ENCODE results near the gene METTL15.
"Not testable (repeated sequence)": the region's sequence is repeated elsewhere in the genome, so short reads cannot be mapped to it uniquely, and the experiment has no call there.

METTL15 gene, protein sequence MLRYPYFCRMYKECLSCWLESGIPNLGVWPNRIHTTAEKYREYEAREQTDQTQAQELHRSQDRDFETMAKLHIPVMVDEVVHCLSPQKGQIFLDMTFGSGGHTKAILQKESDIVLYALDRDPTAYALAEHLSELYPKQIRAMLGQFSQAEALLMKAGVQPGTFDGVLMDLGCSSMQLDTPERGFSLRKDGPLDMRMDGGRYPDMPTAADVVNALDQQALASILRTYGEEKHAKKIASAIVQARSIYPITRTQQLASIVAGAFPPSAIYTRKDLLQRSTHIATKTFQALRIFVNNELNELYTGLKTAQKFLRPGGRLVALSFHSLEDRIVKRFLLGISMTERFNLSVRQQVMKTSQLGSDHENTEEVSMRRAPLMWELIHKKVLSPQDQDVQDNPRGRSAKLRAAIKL

DNA sequence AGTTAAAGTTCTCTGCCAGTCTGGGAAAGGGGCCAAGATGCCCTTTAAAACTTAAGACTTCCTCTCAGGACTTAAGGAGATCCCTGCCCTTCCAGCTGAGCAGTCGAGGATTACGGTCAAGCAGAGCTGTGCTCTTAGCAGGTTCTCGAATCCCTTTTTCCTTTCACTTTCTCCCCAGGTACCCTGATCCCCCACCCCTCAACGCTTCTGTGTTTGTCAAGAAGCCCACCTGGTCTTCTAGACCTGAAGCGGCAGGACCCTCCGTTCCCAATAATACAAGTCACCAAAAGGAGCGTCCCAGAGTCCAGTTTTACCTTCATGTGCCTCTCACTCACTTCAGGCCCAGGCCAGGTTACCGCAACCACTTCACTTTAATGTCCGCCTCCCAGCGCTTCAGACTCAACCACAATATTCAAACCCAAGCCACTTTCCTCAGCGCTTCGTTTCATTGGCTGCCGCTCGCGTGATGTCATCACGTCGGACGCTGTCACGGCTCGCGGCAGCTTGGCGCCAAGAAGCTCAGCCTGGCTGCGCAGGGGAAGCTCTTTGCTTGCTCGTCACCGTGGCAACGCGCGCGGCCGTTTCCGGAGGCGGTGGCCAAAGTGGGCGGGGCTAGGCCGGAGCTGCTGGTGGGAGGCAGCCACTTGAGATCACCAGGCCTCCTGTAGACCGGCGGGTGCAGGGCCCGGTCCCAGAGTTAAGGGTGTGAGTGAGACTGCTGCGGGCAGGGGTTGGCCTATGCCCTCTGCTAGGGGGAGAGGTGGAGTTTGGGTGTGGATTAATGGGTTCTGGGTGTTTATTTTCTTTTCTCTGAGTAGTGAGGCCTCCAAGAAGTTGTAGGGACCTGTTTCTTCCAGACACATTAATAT is at the start of gene METTL15, which contains the start of gene KIF18A:
Gene METTL15, plus strand, starts transcription at position 639 of the 869 bp plus-strand sequence. CDS start 4,947 bp downstream, outside the sequence.
Gene KIF18A, minus strand, starts transcription at position 407 of the 869 bp plus-strand sequence. CDS start 10,209 bp downstream, outside the sequence.
- DNase-seq (ENCODE audit: low read depth) = peak; percentile 95

DNA sequence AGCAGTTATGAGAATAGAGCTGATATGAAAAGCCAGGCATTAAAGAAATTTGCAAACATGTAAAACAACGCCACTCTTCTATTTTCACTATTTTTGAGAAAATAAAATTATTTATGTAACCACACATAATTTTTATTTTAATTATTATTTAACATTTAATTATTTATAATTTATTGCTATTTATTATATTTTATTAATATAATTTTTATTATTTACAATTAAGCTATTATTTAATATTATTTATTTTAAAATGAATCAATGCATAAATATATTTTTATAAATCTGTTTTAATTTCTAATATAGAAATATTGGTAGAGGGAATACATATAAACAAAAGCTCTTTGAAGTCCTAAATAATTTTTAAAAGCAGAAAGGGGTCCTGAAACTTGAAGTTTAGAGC is 36.9 kb upstream of the METTL15 start:
- DNase-seq (ENCODE audit: low read depth) = no peak

DNA sequence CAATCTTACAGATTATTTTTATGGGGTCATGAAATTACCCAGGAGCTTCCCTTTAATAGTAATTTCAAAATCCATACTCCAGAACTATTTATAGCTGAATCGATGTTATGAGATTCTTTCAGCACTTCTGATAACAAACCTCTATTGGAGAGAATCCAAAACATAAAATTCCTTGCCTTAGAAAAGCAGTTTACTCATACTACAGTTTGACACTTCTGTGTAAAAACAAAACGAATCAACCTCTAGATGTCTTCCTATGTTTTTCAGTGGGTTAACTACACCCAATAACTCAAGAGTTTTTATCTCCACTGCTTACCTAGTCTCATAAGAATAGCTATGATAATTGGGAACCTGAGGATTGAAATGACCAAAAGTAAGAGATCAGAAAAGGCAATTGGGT is 35.9 kb upstream of the METTL15 start:
- no peak for DNase-seq (ENCODE audit: low read depth)

DNA sequence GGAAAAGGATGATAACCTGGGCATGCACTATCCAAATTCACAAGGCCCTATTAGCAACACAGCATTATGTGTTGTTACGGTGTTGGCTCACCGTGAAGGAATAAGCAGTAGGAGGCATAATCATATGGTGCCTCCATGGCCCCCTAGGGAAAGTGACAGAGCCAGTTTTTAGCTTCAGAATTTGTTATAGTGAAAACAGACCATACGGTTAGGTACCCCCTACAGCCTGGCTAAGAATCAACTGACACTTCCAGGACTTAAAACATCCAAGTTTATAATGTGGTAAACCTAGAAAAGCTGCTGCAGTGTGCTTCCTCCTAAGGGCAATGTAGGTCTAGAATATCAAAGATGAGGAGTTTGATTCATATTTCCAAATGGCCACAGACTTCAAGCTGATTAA is 30.7 kb upstream of the METTL15 start:
- DNase-seq (ENCODE audit: low read depth) = no peak

DNA sequence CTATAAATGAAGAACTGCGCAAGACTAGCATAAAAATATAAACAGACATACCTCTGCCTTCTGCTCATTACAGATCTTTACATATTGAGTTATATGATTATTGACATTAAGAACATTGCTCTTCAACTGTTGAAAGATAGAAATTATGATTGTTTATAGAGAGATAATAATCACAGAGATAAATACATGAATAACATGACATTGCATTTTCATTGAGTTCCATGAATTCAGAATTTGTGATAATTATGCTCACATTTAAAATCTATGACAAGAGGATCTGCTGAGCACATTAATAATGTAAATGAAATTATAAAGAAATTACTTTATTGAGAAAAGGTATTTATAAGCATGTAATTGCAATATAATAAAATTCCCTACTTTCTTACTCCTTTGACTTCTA is 25.1 kb upstream of the METTL15 start:
- DNase-seq (ENCODE audit: low read depth) = no peak

DNA sequence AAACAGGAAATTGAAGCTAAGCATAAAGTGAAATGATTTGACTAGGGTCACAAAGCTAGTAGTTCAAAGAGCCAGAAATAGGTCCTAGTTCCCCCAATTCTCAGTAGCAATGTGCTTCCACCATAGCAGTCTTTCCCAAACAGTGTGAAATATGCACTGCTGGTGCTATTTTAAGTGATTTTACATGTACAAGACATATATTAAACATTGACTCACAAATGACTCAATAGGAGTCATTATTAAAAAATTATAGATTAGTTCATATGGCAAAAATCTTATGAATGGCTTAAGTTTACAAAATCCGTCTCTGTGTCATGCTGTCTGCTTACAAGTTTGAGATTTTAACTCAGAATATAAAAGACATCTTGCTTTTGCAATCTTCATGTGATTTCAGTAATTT is 21.6 kb upstream of the METTL15 start:
- DNase-seq (ENCODE audit: low read depth) = no peak

DNA sequence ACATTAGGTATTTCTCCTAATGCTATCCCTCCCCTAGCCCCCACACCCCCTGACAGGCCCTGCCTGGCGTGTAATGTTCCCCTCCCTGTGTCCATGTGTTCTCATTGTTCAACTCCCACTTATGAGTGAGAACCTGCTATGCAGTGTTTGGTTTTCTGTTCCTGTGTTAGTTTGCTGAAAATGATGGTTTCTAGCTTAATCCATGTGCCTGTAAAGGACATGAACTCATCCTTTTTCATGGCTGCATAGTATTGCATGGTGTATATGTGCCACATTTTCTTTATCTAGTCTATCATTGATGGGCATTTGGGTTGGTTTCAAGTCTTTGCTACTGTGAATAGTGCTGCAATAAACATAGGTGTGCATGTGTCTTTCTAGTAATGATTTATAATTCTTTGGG is 21.0 kb upstream of the METTL15 start:
- DNase-seq (ENCODE audit: low read depth) = not testable (repeated sequence)

DNA sequence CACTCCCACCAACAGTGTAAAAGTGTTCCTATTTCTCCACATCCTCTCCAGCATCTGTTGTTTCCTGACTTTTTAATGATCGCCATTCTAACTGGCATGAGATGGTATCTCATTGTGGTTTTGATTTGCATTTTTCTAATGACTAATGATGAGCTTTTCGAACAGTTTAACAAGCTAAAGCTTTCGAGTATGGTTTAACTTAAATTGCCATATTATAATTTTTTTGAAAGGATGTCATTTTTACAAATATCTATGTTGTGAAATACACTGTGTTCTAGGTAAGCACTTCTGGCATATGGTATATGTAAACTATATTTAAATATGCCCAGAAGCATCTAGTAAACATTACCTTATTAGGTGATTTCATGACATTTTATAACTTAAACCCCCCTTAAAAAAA is 20.5 kb upstream of the METTL15 start:
- not testable (repeated sequence) for DNase-seq (ENCODE audit: low read depth)

DNA sequence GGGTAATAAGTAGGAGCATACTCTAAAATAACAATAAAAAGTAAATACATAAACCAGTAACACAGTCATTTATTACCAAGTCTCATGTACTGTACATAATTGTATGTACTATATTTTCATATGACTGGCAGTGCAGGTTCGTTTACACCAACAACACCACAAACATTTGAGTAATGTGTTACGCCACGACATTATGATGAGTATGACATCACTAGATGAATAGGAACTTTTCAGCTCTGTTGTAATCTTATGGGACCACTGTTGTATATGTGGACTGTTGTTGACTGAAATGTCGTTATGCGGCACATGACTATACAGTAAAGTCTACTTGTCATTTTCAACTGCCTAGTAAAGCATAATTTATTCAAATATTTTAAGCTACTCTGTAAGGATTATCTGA is 18.8 kb upstream of the METTL15 start:
- no peak for DNase-seq (ENCODE audit: low read depth)

DNA sequence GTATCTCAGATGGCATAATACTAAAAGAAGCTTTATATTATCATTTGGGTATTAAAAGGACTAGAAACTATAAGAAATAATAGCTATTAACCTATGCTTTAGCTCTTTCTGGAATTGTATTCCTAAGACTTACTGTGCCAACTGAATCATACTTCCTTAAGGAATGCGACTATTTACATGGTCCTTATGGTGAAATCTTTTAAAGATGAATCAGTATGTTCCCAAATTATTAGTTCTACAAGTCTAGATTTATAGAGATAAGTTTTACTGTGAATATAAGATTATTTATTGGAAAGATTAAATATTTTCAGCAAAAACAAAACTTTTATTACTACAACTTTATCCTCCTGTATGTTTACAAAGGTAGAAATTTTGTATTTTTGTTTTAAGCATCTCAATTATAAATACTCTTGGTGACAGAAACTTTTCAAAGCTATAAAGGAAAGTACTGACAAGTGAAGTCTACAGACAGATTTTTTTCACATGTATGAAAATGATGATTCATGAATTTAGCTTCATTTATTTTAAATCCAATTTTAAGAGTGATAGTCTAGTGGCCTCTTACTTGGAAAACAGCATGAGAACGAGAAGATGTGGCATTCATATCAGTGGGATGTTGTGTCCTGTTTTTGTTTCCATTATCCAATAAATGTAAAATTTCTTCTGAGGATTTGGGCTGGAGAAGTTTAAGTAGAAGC is 18.0 kb upstream of the METTL15 start:
- DNase-seq (ENCODE audit: low read depth) = no peak

DNA sequence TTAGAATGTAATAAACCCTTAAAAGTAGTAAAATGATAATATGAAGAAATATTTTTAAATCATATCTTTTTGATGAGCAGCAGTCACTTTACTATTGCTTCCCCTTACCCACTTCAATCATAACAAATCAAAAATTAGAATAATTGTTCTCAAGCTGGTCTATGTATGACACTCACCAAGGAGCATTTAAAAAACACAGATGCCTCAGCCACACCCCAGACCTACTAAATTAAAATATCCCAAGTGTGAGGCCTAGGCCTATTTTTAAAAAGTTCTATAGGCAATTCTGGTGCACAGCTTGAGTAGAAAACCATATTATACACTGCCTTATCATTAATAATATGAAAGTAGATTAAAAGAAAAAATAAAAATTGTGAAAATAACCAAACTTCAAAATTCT is 15.4 kb upstream of the METTL15 start:
- no peak for DNase-seq (ENCODE audit: low read depth)

DNA sequence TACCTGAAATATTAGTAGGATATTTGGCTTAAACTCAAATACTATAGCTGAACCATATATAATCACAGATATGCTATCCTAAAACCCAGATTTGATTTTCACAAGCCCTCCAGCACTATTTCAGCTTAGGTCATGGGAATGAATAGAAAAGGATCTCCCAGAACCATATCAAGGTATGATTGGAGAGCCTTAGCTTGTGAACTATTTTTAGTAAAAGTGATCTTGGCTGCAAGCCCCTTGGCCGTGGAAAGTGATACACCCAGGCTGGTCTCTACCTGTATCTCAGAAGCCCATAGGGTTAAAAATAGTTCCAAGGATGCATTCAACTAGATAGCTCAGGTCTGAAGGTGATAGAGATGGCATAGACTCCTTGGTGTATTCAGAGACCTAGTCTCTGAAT is 9.9 kb upstream of the METTL15 start:
- no peak for DNase-seq (ENCODE audit: low read depth)

DNA sequence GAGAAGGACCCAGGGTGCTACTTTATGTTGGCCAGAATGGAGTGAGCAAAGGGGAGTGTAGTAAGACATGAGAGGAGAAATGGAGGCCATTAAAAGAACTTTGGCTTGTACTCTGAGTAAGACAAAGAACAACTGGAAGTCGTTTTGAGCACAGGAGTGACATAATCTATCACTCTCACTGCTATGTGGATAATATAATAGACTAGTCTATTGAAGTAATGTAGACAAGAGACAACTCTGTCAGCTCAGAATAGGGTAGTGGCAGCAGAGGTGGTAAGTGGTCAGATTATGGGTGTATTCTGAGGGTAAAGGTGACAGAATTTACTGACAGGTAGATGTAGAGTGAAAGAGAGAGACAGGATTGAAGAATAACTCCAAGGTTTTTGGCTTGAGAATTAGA is 8.5 kb upstream of the METTL15 start:
- DNase-seq (ENCODE audit: low read depth) = no peak

DNA sequence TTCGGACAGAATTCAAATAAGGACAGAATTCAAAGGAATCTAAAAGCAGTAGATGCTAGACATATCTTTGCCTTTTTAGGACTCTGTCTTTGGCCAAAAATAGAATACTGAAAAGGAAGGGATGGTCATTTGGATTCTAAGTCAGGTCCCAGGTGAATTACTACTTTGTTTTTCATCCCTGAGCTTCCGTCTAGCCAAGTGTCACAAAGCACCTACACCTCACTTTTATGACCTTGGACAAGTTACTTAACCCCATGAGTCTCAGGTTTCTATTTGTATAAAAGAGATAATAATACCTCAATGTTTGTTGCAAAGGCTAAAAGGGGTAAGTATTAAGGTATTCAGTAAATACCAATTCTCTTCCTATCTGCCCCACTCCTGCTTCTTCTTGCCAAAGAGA is 7.5 kb upstream of the METTL15 start:
- DNase-seq (ENCODE audit: low read depth) = no peak

DNA sequence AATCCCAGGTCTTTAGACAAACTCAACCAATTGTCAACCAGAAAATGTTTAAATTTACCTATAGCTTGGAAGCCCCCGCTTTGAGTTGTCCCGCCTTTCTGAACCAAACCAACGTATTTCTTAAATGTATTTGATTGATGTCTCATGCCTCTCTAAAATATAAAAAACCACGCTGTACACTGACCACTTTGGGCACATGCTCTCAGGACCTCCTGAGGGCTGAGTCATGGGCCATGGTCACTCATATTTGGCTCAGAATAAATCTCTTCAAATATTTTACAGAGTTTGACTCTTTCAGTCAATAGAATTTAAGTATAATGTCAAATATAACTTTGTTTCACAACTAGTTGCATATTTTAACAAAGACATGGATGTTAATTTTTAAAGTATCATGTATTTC is 5.9 kb upstream of the METTL15 start:
- not testable (repeated sequence) for DNase-seq (ENCODE audit: low read depth)

DNA sequence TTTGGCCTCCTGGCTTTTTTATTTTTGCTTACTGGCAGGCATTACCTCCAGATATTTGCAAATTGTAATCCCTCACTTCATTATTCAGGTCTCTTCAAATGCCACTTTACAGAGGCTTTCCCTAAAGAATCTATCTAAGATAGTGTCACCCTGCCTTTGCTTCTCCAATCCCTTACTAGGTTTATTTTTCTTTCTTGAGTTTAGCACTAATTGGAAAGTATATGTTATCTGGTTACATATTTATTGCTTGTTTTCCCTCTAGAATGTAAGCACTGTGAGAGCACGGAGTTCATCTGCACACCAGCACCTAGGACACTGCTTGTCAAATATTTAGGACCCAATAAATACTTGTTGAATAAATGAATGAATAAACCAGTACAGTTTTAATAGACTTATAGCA is 3.8 kb upstream of the METTL15 start:
- no peak for DNase-seq (ENCODE audit: low read depth)

DNA sequence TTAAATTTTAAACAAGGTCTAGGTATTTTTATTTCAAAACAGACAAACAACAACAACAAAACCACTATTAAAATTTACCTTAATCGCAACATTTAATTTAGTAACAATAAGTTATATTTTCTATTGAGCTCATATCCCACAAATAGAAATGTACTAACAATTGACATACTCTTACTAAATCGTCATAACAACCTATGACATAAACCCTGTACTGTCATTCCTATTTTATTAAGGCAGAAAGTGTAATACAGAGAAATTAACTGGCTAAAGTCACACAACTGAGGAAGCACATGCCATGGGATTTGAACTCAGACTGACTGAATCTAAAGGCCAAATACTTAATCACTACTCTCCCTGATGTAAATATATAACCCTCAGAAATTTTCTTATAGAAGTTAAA is 3.2 kb upstream of the METTL15 start:
- no peak for DNase-seq (ENCODE audit: low read depth)

DNA sequence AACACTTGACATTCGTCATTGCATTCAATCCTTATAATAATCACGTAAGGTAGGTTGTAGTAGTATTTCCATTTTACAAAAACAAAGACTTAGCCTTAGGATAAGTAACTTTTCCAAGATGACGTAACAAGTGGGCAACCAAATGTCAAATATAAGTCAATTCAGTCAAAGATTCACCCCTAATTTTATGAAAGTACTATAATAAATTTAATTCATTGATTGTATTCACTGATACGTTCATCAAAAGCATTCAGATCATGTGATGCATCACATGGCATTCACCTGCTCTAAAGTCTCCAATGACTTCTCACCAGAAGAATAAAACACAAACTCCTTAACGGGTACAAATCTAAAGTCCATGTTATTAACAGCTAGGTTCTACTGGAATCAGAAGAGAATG is 2.3 kb upstream of the METTL15 start:
- DNase-seq (ENCODE audit: low read depth) = no peak

DNA sequence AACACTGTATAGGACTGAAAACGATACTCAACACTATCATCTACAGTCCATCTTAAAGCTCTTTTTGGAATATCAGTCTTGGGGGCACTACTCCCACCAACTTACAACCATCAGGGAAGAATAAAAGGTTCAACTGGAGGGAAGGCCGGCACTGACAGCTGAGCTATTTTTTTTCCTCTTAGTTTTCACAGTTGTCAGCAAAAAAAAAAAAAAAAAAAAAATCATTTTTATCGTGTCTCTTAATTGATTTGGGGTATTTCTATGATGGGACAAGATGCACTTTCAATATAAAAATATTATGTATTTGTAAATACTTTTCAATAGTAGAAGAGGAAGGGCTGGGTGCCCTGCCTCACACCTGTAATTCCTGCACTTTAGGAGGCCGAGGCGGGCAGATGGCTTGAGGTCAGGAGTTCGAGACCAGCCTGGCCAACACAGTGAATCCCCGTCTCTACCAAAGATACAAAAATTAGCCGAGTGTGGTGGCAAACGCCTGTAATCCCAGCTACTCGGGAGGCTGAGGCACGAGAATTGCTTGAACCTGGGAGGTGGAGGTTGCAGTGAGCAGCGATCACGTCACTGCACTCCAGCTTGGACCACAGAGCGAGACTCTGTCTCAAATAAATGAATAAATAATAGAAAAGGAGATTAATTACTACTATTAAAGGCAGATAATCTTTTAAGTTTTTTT is 1.7 kb upstream of the METTL15 start:
- no peak for DNase-seq (ENCODE audit: low read depth)

DNA sequence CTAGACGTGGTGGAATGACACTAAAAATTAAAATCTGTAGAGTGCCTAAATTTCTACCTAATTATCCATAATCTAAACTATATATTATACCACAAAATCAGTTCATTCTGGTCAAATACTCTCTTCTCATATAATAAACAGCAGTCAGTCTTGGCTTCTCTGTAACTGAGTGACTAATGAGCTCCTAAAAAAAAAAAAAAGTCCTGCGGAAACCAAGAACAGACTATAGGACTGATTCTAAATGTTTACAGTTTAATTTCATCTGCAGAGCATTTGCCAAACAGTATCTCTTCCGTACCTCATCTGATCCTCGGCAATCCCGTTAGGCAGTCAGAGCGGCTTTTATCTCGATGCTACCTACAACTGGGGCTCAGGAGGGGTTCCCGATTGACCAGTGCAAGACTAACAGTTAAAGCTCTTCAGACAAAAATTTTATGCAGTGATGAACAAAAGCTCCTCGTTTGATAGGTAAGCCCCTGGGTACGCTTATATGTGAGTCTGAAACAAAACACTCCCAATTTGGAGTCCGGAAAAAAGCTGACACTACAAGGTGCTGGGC is 918 bp upstream of the METTL15 start:
- no peak for DNase-seq (ENCODE audit: low read depth)

DNA sequence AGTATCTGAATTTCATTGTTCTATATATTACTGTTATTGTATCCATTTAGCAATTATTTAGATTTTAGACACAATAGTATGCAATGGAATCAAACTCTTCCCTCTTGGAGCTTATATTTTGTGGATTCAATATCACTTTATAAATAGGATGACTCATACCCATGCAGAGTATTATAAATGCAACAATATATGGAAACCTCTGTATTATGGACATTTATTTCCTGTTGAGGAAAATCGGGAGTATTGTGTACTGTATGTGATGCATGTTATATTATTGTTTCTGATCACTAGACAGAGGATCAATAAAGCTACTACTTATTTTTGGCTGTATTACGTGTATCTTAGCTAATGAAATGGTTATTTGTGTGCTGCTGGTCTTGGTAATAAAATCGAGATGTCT is 770 bp downstream of the METTL15 start:
- DNase-seq (ENCODE audit: low read depth) = no peak
